HG03103 (cell line): ENCODE data around the gene SCAMP2.
A peak's percentile ranks its signal among the peaks of the same experiment; 100 is the strongest.
"Not testable (repeated sequence)": the region's sequence is repeated elsewhere in the genome, so short reads cannot be mapped to it uniquely, and the experiment has no call there.

Experiments
- ATAC-seq: cut with Tn5 transposase; IDR thresholded peaks from one replicate; pipeline ENCODE4 v1.9.1; 2021; ENCODE audit warnings: low read depth; ENCODE audit not compliant: unreplicated experiment

The SCAMP2 gene

GRCh38 chr15:74891469-74891868, 18.3 kb upstream of the SCAMP2 start:
- ATAC-seq = no peak

GRCh38 chr15:74890665-74890960, 17.4 kb upstream of the SCAMP2 start:
- ATAC-seq = no peak

DNA sequence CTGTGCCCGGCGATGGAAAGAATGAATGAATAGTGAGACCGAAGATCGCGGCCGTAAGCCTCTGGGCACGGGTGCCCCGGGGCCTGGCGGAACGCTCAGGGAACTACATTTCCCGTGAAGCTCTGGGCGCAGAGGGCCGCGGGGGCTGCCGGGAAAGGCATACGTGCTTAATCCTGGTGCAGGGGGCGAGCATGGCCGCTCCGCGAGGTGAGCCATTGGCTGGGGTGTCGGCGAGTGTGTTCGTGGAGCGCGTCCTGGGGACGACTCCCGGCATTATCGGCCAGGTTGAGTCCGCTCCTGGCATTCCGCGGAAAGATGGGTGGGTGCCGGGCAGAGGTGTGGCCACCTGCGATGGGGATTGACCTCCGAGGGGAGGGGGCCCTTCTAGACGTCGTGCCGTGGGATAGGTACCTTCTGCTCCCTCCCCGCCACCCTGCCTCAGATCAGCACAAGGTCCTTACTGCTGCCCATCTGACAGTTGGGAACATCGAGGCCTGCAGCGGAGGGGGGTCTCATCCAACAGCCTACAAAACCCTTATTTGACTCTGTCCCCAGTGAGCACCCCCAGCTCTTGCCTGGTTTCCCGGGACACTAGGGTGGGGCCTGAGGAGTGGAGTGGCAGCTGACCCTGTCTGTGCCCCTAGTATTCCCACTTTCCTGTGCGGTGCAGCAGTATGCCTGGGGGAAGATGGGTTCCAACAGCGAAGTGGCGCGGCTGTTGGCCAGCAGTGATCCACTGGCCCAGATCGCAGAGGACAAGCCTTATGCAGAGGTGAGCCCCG, 16.9 kb upstream of the SCAMP2 start, which contains the start of gene MPI:
MPI (plus strand) TSS at position 160 of the 782 bp plus-strand sequence; CDS start at position 192, 32 bp downstream.
- ATAC-seq = peak; percentile 83

DNA sequence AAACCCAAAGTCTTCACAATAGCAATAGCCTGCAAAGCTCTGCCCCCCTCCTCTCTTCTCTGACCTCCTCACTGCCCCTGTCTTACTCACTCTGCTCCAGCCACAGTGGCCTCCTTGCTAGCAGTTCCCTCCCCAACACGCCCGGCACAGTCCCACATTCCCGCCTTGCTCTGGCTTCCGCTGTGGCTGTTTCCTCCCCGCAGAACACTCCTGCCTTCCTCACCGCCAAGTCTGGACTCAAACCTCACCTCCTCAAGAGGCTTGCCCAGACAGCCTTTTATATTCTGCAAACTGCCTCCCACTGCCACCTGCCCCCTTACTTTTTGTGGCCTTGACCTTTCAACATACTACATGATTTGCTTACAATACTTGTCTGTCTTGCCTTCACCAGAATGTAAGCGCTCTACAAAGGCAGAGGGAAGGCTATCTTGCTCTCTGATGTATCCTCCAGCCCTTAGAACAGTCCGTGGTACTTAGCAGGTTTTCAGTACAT, 16.3 kb upstream of the SCAMP2 start:
- ATAC-seq = no peak

GRCh38 chr15:74888716-74889115, 15.6 kb upstream of the SCAMP2 start:
- no peak for ATAC-seq

GRCh38 chr15:74887537-74888193, 14.5 kb upstream of the SCAMP2 start:
- not testable (repeated sequence) for ATAC-seq

DNA sequence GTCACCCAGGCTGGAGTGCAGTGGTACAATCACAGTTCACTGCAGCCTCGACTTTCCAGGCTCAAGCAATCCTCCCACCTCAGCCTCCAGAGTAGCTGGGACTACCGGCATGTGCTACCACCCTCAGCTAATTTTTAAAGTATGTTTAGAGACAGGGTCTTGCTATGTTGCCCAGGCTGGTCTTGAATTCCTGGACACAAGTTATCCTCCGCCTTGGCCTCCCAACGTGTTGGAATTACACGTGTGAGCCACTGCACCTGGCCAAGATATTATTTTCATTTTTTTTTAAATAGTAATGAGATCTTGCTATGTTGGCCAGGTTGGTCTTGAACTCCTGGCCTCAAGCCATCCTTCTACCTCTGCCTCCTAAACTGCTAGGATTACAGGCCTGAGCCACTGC, 12.3 kb upstream of the SCAMP2 start:
- ATAC-seq = no peak

GRCh38 chr15:74884428-74885223, 11.5 kb upstream of the SCAMP2 start:
- ATAC-seq = no peak

DNA sequence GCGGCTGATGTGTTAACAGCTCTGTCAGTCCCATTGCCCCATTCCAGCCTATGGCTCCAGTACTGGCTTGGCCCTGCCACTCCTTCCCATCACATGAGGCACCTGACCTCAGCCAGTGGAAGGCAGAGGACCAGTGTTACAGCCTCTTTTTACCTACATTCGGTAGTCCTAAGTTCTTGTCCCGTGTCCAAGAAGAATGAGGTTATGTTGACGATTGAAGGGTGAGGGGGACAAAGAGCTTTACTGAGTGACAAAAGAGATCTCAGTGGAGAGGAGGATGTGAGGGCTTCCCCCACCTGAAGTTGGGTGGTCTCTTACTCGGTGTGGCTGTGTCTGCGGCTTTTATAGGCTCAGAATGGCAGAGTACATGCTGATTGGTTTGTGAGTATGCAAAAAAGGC, 9.4 kb upstream of the SCAMP2 start:
- no peak for ATAC-seq

DNA sequence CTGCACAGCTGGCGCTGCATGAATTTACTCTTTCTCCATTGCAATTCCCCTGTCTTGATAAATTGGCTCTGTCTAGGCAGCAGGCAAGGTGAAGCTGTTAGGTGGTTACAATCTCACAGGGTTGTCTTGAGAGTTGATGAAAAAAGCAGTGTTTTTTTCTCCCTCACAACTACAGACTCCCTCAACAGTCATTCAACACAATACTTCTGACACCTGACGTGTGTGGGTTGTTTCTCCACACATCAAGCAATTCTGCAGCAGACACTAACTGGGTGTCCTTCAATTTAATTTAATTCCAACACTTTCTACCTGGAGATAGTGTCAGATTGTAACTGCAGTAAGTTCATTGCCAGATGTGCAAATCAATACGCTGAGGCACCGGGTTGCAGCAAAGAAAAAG, 5.1 kb upstream of the SCAMP2 start:
- no peak for ATAC-seq

GRCh38 chr15:74873756-74874424, 725 bp upstream of the SCAMP2 start:
- ATAC-seq = no peak

DNA sequence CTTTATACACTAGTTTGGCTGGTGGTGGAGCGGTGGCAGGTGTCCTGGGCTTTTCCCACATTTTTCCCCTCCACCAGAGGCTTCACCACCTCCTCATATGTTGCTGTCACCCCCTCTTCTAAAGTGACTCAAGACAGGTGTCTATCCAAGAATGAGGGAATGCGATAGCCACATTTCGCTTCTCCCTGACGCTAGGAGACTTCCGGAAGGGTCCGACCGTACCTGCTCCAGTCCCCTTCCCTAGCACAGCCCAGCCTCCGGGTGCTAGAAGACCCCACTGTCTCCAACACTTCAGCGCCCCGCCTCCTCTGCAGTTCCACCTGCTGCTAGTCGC, 496 bp downstream of the SCAMP2 start:
- no peak for ATAC-seq

- no peak for ATAC-seq
Measured at GRCh38 chr15:74870436-74871215, 2.5 kb downstream of the SCAMP2 start.

DNA sequence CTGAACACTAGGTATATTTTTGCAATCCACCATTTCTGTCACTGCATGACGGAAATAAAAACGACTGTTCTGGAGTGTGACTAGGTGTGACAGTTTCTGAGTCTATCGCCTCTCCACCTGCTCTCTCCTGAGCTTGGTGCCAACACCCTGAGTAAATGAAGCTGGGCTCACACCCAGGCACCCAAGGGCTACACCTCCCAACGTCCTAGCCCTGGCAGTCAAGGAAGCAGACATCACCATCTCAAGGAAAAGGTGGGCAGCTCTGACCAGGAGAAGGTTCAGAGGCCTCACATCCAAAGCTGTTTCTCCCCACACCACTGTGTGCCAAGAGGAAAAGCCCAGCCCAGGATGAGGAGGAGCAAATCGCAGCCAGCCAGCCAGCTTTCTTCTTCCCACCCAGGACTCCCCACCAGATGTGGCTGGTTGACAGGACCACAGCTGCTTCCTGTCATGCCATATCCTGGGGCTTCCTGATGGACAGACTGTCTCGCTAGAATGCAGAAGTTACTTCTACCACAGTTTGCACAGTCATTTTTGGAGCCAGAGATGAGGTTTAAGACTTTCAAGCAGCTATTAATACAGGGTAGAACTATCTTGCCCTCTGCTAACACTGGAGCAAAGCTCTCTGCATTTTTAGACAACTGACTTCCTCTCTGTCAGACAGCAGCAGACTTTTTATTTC, 3.3 kb downstream of the SCAMP2 start:
- peak; percentile 41 for ATAC-seq

GRCh38 chr15:74869372-74869725, 3.8 kb downstream of the SCAMP2 start:
- ATAC-seq = no peak

DNA sequence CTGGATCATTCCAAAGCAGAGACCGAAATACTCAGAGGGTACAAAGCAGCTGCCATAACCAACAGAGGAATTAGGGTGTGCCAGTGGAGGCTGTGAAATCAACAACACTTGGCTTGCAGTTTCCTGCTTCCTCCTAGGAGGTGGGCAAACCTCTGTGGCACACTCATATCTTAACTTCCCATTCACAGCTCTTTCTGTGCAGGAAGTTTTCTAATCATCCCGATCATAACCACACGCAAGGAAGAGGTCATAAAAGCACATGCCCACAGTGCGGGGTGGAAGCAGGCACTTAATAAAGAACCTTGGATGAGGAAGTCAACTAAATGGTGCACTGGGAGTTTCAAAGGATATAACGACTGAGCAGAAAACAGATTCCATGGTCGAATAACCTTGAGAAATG, 5.1 kb downstream of the SCAMP2 start:
- no peak for ATAC-seq

DNA sequence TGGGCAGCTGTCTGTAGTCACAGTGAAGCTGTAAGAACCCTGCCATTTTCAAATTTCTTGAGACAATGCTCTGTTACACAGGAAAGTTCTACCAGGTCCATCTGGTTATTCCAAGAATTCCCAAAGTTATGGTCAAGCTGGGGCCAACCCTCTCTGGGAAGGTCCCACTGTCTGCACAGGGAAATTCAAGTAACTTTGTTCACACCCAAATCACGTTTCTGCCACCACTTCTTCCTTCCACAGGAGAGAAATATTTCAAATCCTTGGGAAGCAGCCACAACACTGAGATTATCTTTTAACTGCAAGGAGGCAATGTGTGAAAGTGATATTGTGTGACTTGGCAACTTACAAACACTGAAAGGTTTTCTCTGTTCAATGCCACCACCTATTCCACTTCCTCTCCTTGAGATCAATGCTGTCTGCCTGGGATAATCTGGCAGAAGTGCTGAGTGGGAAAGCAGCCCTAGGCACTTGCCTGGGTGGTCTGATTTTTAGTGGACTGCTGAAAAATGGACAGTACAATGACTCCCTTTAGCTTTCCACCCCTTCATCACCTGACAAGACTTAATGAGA, 5.6 kb downstream of the SCAMP2 start:
- no peak for ATAC-seq

DNA sequence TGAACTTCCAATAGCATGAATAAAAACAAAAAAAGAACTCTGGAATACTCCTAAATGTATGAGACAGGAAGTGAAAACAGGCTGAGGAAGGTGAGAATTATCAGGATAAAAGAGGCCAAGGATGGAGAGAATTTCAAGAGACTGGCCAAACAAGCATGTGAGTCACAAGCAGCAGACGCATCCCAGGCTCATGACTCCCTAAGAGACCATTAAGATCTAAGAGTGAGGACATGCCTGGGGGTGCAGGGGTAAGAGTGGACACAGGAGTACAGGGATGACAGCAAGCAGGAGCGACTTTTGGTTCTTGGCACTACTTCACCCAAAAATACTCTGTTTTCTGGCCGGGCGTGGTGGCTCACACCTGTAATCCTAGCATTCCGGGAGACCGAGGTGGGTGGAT, 7.1 kb downstream of the SCAMP2 start:
- no peak for ATAC-seq

DNA sequence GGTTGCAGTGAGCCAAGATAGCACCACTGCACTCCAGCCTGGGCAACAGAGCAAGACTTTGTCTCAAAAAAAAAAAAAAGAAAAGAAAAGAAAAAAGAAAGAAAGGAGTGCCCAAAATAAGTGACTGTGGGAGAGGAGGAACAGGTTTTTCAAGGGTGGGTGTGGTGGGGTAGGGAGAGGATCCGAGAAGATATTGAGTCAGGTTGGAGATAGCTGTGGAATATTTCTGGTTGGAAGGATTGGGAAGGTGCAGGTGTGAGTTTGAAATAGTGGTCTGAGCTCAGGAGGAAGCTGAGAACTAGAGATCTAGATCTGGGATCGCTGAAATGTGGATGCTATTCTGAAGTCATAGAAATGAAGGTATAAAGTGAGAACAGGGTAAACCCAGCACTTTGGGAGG, 7.8 kb downstream of the SCAMP2 start:
- ATAC-seq = no peak
